Measurements from ENCODE around the gene GPATCH4. TPM values are rescaled to one million over a fixed set of nuclear protein-coding genes. Genes with fewer than 3 reads are reported as not detected.

The GPATCH4 gene
- total RNA-seq, 8 experiments from 2014 or later, result 14.7 to 50.1 (median 30.5) TPM

GRCh38 chr1:156579472-156579871 lies 21.8 kb downstream of the GPATCH4 start, which contains the start of gene TTC24:
Gene TTC24, plus strand, starts transcription at chr1:156579723. Its CDS starts 1,642 bp downstream, at chr1:156581365.
- in situ Hi-C loops (cut with MboI; ENCODE audit: low pct_unique_long_range_greater_than_20kb in 2 of 9, low sequenced_read_pairs in 9 of 9, unreplicated experiment in 9 of 9), result no loop called here
- Histone ChIP-seq H3K4me3 (no peak within 1 kb of the TSS), H3K27ac (peak within 1 kb of the TSS; percentile 32 to 60), H3K4me1 (replicated peaks in 1 of 2) (peaks cover 12 to 16% of the 10 kb centered on the region in 2 donors)
- WGBS, 10 experiments, result 20 to 89% (median 68%) methylated on average over 1 to 4 of the region's 5 CpGs; no CpG with 5 or more reads in 1 of the 10 experiments
- ATAC-seq (replicated peaks in 6 of 8), result no peak

GRCh38 chr1:156578055-156578454 lies 23.2 kb downstream of the GPATCH4 start:
- in situ Hi-C loops (cut with MboI; ENCODE audit: low pct_unique_long_range_greater_than_20kb in 2 of 9, low sequenced_read_pairs in 9 of 9, unreplicated experiment in 9 of 9), result no loop called here
- WGBS, 10 experiments, result 17 to 67% (median 40%) methylated on average over 1 to 4 of the region's 7 CpGs; no CpG with 5 or more reads in 6 of the 10 experiments
- Histone ChIP-seq H3K4me3 (no peak overlapping the region), H3K27ac (peak overlapping the region; percentile 43 to 75), H3K4me1 (replicated peaks in 1 of 2) (peaks cover 12 to 14% of the 10 kb centered on the region in 2 donors)
- peak in 5 of 8 experiments; percentile 60 to 90 (median 84) for ATAC-seq (replicated peaks in 6 of 8)

DNA sequence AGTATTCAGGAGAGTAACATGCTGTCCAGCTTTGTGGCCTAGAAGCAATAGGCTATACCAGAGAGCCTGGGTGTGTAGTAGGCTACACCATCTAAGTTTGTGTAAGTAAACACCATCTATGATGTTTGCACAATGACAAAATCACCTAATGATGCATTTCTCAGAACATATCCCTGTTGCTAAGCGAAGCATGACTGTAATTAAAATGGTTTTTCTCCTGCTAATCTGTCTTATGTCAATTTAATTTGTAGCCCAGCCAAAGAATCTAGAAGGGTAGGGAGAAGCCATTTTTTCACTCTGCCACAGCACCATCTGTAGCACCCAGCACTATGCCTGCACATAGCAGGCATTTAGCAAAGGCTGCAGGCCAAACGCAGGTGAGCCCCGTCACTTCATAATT lies 23.7 kb downstream of the GPATCH4 start:
- H3K27ac ChIP-seq, result peak overlapping the region; percentile 43 to 75
- peaks cover 12 to 14% of the 10 kb centered on the region in 2 donors for H3K4me1 ChIP-seq (replicated peaks in 1 of 2)
- in situ Hi-C loops (cut with MboI; ENCODE audit: low pct_unique_long_range_greater_than_20kb in 2 of 9, low sequenced_read_pairs in 9 of 9, unreplicated experiment in 9 of 9), result no loop called here
- peak in 5 of 8 experiments; percentile 44 to 59 (median 55) for ATAC-seq (replicated peaks in 6 of 8)
- H3K4me3 ChIP-seq, result no peak overlapping the region
- WGBS, 10 experiments, result 56 to 100% (median 78%) methylated on average over 1 to 3 of the region's 3 CpGs; no CpG with 5 or more reads in 4 of the 10 experiments

DNA sequence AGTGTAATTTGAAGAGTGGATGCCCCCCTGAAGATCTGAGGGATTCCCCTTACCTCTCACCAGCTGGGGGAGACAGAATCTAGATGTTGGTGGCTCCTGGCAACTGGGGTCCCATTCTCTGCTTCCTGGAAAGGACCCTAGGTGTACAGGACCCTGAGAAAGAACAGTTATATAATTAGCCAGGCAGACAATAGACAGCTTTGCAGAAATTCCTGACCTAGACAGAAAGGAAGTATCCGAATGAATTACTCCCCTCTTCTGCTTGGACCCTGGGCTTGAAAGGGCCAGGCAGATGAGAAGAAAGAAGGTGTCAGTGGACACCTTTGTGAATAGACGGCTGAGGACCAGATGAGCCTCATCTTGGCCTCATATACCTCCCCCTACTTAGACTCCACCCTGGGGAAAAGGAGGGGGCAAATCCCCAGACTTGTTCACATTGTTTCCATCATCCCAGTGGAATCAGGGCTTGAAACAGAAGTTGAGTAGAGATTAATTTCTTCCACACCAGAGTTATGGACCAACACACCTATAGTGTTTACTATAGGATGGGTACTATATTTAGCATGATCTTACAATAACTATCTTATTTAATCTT lies 27.1 kb downstream of the GPATCH4 start:
- no peak overlapping the region for H3K27ac ChIP-seq
- WGBS, 10 experiments, result 20 to 83% (median 66%) methylated on average over 1 to 2 of the region's 2 CpGs; no CpG with 5 or more reads in 3 of the 10 experiments
- in situ Hi-C loops (cut with MboI; ENCODE audit: low pct_unique_long_range_greater_than_20kb in 2 of 9, low sequenced_read_pairs in 9 of 9, unreplicated experiment in 9 of 9), result no loop called here
- H3K4me3 ChIP-seq, result no peak overlapping the region
- peaks cover 14 to 17% of the 10 kb centered on the region in 2 donors for H3K4me1 ChIP-seq (replicated peaks in 1 of 2)
- ATAC-seq (replicated peaks in 6 of 8), result no peak

DNA sequence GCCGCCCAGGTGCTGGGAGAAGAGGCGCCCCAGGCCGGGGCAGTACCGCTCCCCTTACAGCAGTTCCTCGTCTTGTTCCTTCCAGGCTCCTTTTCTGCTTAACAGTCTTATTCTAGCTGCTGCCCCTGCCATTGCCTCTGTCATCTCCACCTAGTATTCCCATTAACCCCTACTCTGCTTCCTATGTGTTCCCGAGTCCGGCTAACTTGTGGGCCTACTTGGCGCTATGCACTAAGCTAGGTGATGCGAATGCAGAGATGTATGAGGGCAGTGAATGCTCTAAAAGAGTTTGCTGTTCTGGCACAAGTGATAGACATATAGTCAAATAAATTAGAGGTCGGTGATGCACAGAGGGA lies 28.6 kb downstream of the GPATCH4 start:
- H3K4me1 ChIP-seq (replicated peaks in 1 of 2), result peaks cover 3 to 7% of the 10 kb centered on the region in 2 donors
- 23 to 100% (median 42%) methylated on average over 1 to 10 of the region's 10 CpGs; no CpG with 5 or more reads in 3 of the 10 experiments for WGBS, 10 experiments
- in situ Hi-C loops (cut with MboI; ENCODE audit: low pct_unique_long_range_greater_than_20kb in 2 of 9, low sequenced_read_pairs in 9 of 9, unreplicated experiment in 9 of 9), result no loop called here
- H3K4me3 ChIP-seq, result peak overlapping the region; percentile 23 to 49 (median 30)
- H3K27ac ChIP-seq, result no peak overlapping the region
- peak in 1 of 8 experiments; percentile 3 for ATAC-seq (replicated peaks in 6 of 8)

GRCh38 chr1:156571919-156572662 lies 29.2 kb downstream of the GPATCH4 start, which contains the start of gene IQGAP3:
Gene IQGAP3, minus strand, starts transcription at chr1:156572565. Its CDS starts 36 bp downstream, at chr1:156572529.
- H3K4me3 ChIP-seq, result peak within 1 kb of the TSS; percentile 23 to 49 (median 30)
- H3K4me1 ChIP-seq (replicated peaks in 1 of 2), result peaks cover 0 to 5% of the 10 kb centered on the region in 2 donors
- in situ Hi-C loops (cut with MboI; ENCODE audit: low pct_unique_long_range_greater_than_20kb in 2 of 9, low sequenced_read_pairs in 9 of 9, unreplicated experiment in 9 of 9), result no loop called here
- ATAC-seq (replicated peaks in 6 of 8), result peak; percentile 77 to 99 (median 98)
- 0 to 4% (median 0%) methylated on average over 1 to 32 of the region's 38 CpGs; no CpG with 5 or more reads in 1 of the 10 experiments for WGBS, 10 experiments
- no peak within 1 kb of the TSS for H3K27ac ChIP-seq

DNA sequence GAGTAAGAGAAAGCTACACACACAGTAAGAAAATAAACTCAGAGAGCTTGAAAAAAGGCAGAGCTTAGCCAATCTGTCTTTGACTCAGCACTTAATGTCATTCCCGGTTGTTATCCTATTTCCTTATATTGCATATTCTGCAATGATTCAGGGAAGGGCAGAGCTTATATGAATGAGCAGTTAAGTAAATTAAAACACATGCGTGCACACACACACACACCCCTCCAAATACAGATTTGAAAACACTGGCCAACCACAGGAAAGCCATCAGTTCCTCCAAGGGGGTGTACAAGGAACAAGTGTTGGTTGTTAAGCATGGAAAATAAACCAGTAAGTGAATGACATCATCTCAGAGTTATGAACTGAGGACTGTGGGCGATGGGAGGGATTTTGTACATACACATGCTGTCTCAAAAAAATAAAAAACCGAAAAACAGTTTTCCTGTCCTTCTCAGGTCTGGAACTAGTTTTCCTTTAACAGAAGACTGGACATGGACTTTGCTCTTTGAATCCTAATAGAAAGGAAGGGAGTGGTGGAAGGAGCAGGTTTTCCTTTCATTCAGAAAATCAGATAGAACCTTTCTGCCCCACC lies 29.9 kb downstream of the GPATCH4 start:
- in situ Hi-C loops (cut with MboI; ENCODE audit: low pct_unique_long_range_greater_than_20kb in 2 of 9, low sequenced_read_pairs in 9 of 9, unreplicated experiment in 9 of 9), result no loop called here
- 0 to 61% (median 45%) methylated on average over 2 to 4 of the region's 4 CpGs for WGBS, 10 experiments
- Histone ChIP-seq H3K27ac (no peak overlapping the region), H3K4me3 (peak overlapping the region in 1 of 5 donors; percentile 49), H3K4me1 (replicated peaks in 1 of 2) (peaks cover 0 to 5% of the 10 kb centered on the region in 2 donors)
- peak in 3 of 8 experiments; percentile 75 to 83 (median 78) for ATAC-seq (replicated peaks in 6 of 8)

DNA sequence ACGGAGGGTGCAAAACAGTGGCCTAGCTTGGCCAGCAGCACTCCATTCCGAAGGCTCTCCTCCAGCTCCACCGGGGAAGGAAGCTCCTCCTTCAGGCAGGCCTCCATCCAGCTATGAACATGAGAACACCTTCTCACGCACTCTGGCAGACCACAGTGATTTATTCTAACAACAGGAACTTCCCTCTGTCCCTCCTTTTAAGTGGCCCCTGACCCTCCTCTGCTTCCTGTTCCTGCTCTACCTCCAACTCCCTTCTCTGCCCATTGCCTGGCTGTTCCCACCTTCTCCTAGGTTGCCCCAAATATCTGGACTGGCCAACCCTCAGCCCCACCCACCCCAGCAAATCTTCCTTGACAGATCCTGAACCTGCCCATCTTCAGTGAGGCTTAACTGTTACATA lies 34.8 kb downstream of the GPATCH4 start:
- H3K4me3 ChIP-seq, result no peak overlapping the region
- in situ Hi-C loops (cut with MboI; ENCODE audit: low pct_unique_long_range_greater_than_20kb in 2 of 9, low sequenced_read_pairs in 9 of 9, unreplicated experiment in 9 of 9), result no loop called here
- no peaks in the 10 kb centered on the region for H3K4me1 ChIP-seq (replicated peaks in 1 of 2)
- H3K27ac ChIP-seq, result no peak overlapping the region
- ATAC-seq (replicated peaks in 6 of 8), result no peak
- 86 to 100% (median 100%) methylated on average over 1 to 4 of the region's 4 CpGs; no CpG with 5 or more reads in 5 of the 10 experiments for WGBS, 10 experiments

DNA sequence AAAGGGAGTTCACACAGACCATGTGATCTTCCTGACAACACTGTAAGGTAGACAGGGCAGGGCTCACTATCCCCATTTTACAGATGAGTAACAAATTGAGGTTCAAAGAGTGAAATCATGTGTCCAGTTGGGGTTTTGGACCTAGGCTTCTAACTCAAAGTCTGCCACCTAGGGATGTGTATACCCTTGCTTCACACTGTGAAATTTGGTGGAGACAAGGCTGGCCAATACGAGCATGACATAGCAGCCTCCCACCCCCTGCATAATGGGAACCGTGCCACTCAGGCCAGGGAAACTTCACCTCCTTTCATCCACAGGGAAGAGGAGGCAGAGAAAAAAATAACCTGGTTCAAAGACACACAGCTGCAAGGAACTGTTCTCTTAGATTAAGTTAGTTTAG lies 35.8 kb downstream of the GPATCH4 start:
- WGBS, 10 experiments, result 20 to 86% (median 82%) methylated on average over 1 to 2 of the region's 2 CpGs; no CpG with 5 or more reads in 4 of the 10 experiments
- ATAC-seq (replicated peaks in 6 of 8), result no peak
- Histone ChIP-seq H3K4me3 (no peak overlapping the region), H3K27ac (no peak overlapping the region), H3K4me1 (replicated peaks in 1 of 2) (no peaks in the 10 kb centered on the region)
- in situ Hi-C loops (cut with MboI; ENCODE audit: low pct_unique_long_range_greater_than_20kb in 2 of 9, low sequenced_read_pairs in 9 of 9, unreplicated experiment in 9 of 9), result no loop called here

DNA sequence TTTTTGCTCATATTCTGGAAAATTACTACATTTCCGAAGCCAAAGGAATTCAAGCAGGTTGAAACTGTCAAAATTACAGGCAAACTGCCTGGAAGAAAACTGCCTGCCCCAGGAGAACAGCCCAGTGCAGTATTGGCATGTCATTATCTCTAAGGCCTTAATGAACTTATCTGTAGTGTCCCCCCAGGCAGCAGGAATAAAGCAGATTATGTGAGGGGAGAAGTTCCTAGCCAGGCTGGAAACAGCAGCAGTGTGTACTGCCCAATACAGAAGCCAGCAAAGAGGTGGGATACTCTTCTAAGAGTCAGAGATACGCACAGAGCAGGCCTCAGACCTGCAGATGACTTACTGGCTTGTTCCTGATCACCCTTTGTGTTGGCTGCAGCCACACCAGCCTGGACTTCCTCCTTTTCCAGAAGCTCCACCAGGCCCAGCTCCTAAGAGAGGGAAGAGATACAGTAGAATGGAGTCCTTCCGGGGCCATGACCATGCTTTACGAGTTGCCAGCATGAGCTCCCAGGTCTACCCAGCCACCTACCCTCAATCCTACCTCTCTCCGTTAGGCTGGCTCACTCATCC lies 40.6 kb downstream of the GPATCH4 start:
- 50 to 80% (median 68%) methylated on average over 2 to 5 of the region's 5 CpGs; no CpG with 5 or more reads in 3 of the 10 experiments for WGBS, 10 experiments
- Histone ChIP-seq H3K27ac (no peak overlapping the region), H3K4me1 (replicated peaks in 1 of 2) (no peaks in the 10 kb centered on the region), H3K4me3 (no peak overlapping the region)
- ATAC-seq (replicated peaks in 6 of 8), result no peak
- in situ Hi-C loops (cut with MboI; ENCODE audit: low pct_unique_long_range_greater_than_20kb in 2 of 9, low sequenced_read_pairs in 9 of 9, unreplicated experiment in 9 of 9), result no loop called here

DNA sequence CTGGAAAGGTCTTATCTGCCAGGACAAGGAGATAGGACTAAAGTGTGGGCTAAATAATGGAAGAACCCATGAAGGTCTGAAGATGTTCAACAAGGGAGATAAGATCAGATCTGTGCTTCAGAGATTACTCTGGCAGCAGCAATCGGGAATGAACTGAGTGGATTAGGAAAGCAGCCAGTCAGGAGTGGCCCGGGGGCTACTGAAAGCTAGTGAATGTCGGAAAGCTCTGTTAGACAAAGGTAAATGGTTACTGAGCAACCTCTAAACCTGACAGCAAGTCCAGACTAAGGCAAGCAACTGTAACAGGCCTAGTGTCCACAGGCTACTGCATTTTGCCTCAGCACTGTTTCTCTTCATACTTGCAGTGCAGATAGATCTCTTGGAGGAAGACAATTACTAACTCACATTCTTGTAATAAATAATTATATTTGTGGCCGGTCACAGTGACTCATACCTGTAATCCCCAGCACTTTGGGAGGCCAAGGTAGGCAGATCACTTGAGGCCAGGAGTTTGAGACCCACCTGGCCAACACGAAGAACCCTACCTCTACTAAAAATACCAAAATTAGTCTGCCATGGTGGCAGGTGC lies 41.4 kb downstream of the GPATCH4 start:
- no peak for ATAC-seq (replicated peaks in 6 of 8)
- H3K4me3 ChIP-seq, result no peak overlapping the region
- H3K4me1 ChIP-seq (replicated peaks in 1 of 2), result no peaks in the 10 kb centered on the region
- in situ Hi-C loops (cut with MboI; ENCODE audit: low pct_unique_long_range_greater_than_20kb in 2 of 9, low sequenced_read_pairs in 9 of 9, unreplicated experiment in 9 of 9), result no loop called here
- no peak overlapping the region for H3K27ac ChIP-seq
- WGBS, 10 experiments, result 60 to 100% (median 72%) methylated on average over 1 to 5 of the region's 5 CpGs; no CpG with 5 or more reads in 2 of the 10 experiments

- H3K4me1 ChIP-seq (replicated peaks in 1 of 2), result no peaks in the 10 kb centered on the region
- H3K27ac ChIP-seq, result no peak overlapping the region
- H3K4me3 ChIP-seq, result no peak overlapping the region
- in situ Hi-C loops (cut with MboI; ENCODE audit: low pct_unique_long_range_greater_than_20kb in 2 of 9, low sequenced_read_pairs in 9 of 9, unreplicated experiment in 9 of 9), result no loop called here
- no peak for ATAC-seq (replicated peaks in 6 of 8)
- 74 to 100% (median 88%) methylated on average over 1 to 7 of the region's 8 CpGs; no CpG with 5 or more reads in 2 of the 10 experiments for WGBS, 10 experiments
These were observed 42.0 kb downstream of the GPATCH4 start for GRCh38 chr1:156559086-156559796.
